Panc1 (cell line): ENCODE data around the gene ESAM.

Source experiments
- TF ChIP-seq, protein P1 (sequence below): fragments of 450-650 bp; IDR thresholded peaks from 2 replicates; pipeline ENCODE4 v1.5.1; 2017; ENCODE audit warnings: mild to moderate bottlenecking
- TF ChIP-seq, protein P2 (sequence below), 2 experiments: IDR thresholded peaks; 2 replicates each; pipeline ENCODE4 v1.6.1; 2011 to 2012; ENCODE audit warnings: low read depth in 2 of 2, control low read depth in 1 of 2, low read length in 1 of 2, mild to moderate bottlenecking in 1 of 2, moderate library complexity in 1 of 2; ENCODE audit not compliant: insufficient read depth in 1 of 2

DNA sequence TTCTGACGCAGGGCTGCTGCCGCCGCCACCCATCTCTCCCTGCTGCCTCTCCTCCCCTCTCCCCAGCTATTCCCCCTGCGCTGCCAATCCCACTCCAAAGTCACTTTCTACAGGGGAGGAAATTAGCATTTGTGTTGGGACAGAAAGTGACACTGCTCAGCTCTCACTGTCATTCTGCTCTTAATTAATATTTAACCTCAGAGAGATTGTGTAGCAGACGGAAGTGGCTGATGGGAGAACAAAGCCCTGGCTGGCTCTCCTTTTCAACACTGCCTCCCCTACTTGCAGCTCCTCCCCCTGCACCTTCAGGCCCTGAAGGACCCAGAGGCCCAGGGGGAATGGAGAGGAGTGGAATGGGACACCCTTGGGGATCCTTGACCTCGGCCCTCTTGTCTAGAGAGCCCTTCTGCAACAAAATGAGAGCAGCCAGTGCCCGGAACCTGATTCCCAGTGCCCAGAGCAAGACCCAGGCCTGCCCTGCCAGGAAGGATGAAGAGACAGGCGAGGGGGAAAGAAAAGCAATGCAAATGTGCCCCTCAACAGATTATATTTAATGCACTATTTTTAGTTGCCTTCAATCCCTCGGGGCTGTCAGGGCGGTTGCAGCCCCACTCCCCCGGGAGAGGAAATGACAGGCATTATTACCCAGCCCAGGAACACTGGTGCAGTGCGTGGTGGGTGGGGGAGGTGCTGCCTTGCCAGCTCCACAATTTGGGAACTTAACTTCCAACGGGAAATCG lies 36.9 kb downstream of the ESAM start:
- TF ChIP-seq, protein P1, sequence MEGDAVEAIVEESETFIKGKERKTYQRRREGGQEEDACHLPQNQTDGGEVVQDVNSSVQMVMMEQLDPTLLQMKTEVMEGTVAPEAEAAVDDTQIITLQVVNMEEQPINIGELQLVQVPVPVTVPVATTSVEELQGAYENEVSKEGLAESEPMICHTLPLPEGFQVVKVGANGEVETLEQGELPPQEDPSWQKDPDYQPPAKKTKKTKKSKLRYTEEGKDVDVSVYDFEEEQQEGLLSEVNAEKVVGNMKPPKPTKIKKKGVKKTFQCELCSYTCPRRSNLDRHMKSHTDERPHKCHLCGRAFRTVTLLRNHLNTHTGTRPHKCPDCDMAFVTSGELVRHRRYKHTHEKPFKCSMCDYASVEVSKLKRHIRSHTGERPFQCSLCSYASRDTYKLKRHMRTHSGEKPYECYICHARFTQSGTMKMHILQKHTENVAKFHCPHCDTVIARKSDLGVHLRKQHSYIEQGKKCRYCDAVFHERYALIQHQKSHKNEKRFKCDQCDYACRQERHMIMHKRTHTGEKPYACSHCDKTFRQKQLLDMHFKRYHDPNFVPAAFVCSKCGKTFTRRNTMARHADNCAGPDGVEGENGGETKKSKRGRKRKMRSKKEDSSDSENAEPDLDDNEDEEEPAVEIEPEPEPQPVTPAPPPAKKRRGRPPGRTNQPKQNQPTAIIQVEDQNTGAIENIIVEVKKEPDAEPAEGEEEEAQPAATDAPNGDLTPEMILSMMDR = no peak
- TF ChIP-seq, protein P2, sequence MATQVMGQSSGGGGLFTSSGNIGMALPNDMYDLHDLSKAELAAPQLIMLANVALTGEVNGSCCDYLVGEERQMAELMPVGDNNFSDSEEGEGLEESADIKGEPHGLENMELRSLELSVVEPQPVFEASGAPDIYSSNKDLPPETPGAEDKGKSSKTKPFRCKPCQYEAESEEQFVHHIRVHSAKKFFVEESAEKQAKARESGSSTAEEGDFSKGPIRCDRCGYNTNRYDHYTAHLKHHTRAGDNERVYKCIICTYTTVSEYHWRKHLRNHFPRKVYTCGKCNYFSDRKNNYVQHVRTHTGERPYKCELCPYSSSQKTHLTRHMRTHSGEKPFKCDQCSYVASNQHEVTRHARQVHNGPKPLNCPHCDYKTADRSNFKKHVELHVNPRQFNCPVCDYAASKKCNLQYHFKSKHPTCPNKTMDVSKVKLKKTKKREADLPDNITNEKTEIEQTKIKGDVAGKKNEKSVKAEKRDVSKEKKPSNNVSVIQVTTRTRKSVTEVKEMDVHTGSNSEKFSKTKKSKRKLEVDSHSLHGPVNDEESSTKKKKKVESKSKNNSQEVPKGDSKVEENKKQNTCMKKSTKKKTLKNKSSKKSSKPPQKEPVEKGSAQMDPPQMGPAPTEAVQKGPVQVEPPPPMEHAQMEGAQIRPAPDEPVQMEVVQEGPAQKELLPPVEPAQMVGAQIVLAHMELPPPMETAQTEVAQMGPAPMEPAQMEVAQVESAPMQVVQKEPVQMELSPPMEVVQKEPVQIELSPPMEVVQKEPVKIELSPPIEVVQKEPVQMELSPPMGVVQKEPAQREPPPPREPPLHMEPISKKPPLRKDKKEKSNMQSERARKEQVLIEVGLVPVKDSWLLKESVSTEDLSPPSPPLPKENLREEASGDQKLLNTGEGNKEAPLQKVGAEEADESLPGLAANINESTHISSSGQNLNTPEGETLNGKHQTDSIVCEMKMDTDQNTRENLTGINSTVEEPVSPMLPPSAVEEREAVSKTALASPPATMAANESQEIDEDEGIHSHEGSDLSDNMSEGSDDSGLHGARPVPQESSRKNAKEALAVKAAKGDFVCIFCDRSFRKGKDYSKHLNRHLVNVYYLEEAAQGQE (IDR thresholded peaks at IDR 0.05; ENCODE audit: insufficient read depth in 1 of 2, low read depth in 2 of 2, low read length in 1 of 2) = no peak
